ENCODE data around the gene KCNH4.
A peak's percentile ranks its signal among the peaks of the same experiment; 100 is the strongest.

Gene KCNH4

GRCh38 chr17:42111871-42112551 is 68.9 kb downstream of the KCNH4 start:
- peak overlapping the region; percentile 90 for H3K27ac ChIP-seq
- TF ChIP-seq, protein P1, sequence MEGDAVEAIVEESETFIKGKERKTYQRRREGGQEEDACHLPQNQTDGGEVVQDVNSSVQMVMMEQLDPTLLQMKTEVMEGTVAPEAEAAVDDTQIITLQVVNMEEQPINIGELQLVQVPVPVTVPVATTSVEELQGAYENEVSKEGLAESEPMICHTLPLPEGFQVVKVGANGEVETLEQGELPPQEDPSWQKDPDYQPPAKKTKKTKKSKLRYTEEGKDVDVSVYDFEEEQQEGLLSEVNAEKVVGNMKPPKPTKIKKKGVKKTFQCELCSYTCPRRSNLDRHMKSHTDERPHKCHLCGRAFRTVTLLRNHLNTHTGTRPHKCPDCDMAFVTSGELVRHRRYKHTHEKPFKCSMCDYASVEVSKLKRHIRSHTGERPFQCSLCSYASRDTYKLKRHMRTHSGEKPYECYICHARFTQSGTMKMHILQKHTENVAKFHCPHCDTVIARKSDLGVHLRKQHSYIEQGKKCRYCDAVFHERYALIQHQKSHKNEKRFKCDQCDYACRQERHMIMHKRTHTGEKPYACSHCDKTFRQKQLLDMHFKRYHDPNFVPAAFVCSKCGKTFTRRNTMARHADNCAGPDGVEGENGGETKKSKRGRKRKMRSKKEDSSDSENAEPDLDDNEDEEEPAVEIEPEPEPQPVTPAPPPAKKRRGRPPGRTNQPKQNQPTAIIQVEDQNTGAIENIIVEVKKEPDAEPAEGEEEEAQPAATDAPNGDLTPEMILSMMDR (conservative IDR thresholded peaks at IDR 0.05; ENCODE audit: low read depth), result no peak
- POLR2A ChIA-PET (ENCODE audit: low non-redundant PET), result interaction anchor here (0.7 to 1.2 kb wide), 3 partner anchors 8 to 136 kb away, joined by 3 to 9 read pairs (median 4); no protein-coding TSS in a partner anchor
- peak; percentile 42 for DNase-seq (ENCODE audit: low spot score)
- CTCF ChIA-PET, result interaction anchor here (0.6 to 1.4 kb wide), 6 partner anchors 11 to 213 kb away, joined by 3 to 5 read pairs (median 3); no protein-coding TSS in a partner anchor

- POLR2A ChIA-PET (ENCODE audit: low non-redundant PET), result interaction anchor here (0.6 to 1.2 kb wide), 2 partner anchors 9 to 97 kb away, joined by 4 to 9 read pairs; no protein-coding TSS in a partner anchor
- CTCF ChIA-PET, result interaction anchor here (0.6 to 1.4 kb wide), 5 partner anchors 10 to 214 kb away, joined by 3 to 4 read pairs (median 3); no protein-coding TSS in a partner anchor
- peak overlapping the region; percentile 90 for H3K27ac ChIP-seq
- TF ChIP-seq, protein P1 (conservative IDR thresholded peaks at IDR 0.05; ENCODE audit: low read depth), result no peak
- no peak for DNase-seq (ENCODE audit: low spot score)
Observed at GRCh38 chr17:42111265-42111636, 69.7 kb downstream of the KCNH4 start.

GRCh38 chr17:42110301-42111264 is 70.4 kb downstream of the KCNH4 start:
- peak overlapping the region; percentile 90 for H3K27ac ChIP-seq
- CTCF ChIA-PET, result interaction anchor here (0.5 to 1.0 kb wide), 4 partner anchors 9 to 656 kb away, joined by 3 read pairs; no protein-coding TSS in a partner anchor
- DNase-seq (ENCODE audit: low spot score), result no peak
- TF ChIP-seq, protein P1 (conservative IDR thresholded peaks at IDR 0.05; ENCODE audit: low read depth), result no peak
- POLR2A ChIA-PET (ENCODE audit: low non-redundant PET), result interaction anchor here (0.6 to 1.2 kb wide), 2 partner anchors 10 to 96 kb away, joined by 4 to 9 read pairs; no protein-coding TSS in a partner anchor

GRCh38 chr17:42109086-42109485 is 71.9 kb downstream of the KCNH4 start:
- ChIA-PET CTCF (interaction anchor here (0.6 kb wide), 1 partner anchor 31 kb away, joined by 9 read pairs; no protein-coding TSS in a partner anchor), POLR2A (ENCODE audit: low non-redundant PET) (interaction anchor here (0.7 kb wide), 1 partner anchor 84 kb away, joined by 3 read pairs; no protein-coding TSS in a partner anchor)
- H3K27ac ChIP-seq, result peak overlapping the region; percentile 48
- TF ChIP-seq, protein P1 (conservative IDR thresholded peaks at IDR 0.05; ENCODE audit: low read depth), result no peak
- no peak for DNase-seq (ENCODE audit: low spot score)

DNA sequence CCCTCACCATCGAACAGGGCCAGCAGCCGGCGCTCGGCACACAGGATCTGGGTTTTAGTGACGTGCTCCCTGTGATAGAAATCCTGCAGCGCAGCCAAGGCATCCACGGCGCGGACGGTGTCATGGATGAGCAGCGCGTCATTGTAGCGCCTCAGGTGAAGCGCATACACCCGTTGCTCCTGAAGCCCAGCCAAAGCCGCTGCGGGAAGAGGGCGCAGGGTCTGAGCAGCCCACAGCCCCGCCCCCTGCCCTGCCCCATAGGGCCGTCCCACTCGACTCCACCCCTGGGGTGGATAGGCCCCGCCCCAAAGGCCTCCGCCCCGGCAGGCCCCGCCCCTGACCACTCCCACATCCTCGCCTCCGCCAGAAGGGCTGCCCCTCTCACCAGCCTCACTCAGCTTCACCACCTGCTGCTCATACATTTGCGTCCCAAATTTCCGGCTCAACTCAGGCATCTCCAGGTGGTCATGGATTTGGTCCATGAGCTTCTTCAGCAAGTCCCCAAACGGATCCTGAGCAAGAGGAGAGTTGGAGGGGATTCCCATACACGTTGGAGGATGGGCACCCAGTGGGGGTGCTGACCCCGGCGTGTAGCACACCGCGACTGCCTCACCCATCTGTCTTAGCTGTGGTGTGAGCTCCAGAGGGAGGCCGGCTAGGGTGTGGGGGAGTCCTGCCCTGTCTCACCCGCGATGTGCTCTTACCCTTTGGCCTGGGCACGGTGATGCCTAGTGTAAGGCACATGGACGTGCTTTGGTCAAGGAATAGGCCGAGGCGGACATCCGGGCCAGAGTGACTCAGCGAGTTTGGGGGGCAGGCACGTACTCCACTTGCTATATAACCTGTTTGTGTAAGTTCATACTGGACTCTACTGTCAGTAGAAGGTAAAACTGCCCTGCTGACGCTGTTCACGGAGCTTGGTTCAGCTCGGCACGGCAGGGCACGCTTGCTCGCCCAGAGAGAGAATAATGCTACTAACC is 73.1 kb downstream of the KCNH4 start:
- peak overlapping the region; percentile 48 for H3K27ac ChIP-seq
- peak; percentile 94 for DNase-seq (ENCODE audit: low spot score)
- ChIA-PET CTCF (interaction anchor here (0.6 to 1.1 kb wide), 2 partner anchors 35 to 84 kb away, joined by 3 to 5 read pairs; no protein-coding TSS in a partner anchor), POLR2A (ENCODE audit: low non-redundant PET) (no interaction called here)
- TF ChIP-seq, protein P1 (conservative IDR thresholded peaks at IDR 0.05; ENCODE audit: low read depth), result no peak
